ENCODE results near the gene SEPTIN14. TPM values are rescaled to one million over a fixed set of nuclear protein-coding genes. Genes with fewer than 3 reads are reported as not detected.

Gene SEPTIN14
- total RNA-seq, 4 donors from 2014 or later: not detected

GRCh38 chr7:55784151-55784550 lies 78.4 kb downstream of the SEPTIN14 start:
- Histone ChIP-seq H3K36me3 (no peaks in the 10 kb centered on the region), H3K27me3 (no peaks in the 10 kb centered on the region), H3K4me1 (no peaks in the 10 kb centered on the region), H3K9me3 (no peaks in the 10 kb centered on the region), H3K27ac (no peak overlapping the region), H3K4me3 (no peak overlapping the region)
- TF ChIP-seq POLR2A (IDR thresholded peaks at IDR 0.05) (no peak), EP300 (IDR thresholded peaks at IDR 0.05) (no peak), CTCF (IDR thresholded peaks at IDR 0.05) (no peak)
- 74 to 77% methylated on average over 4 of the region's 4 CpGs for WGBS, 2 donors
- DNase-seq (ENCODE audit: low spot score in 2 of 2): no peak

GRCh38 chr7:55778631-55779030 lies 83.9 kb downstream of the SEPTIN14 start:
- TF ChIP-seq EP300 (IDR thresholded peaks at IDR 0.05) (no peak), CTCF (IDR thresholded peaks at IDR 0.05) (no peak), POLR2A (IDR thresholded peaks at IDR 0.05) (no peak)
- H3K4me1 ChIP-seq: no peaks in the 10 kb centered on the region
- H3K27ac ChIP-seq: no peak overlapping the region
- no peaks in the 10 kb centered on the region for H3K36me3 ChIP-seq
- peaks cover 0 to 4% (median 0%) of the 10 kb centered on the region in 4 donors for H3K9me3 ChIP-seq
- H3K4me3 ChIP-seq: no peak overlapping the region
- WGBS, 2 donors: 25 to 40% methylated on average over 2 of the region's 2 CpGs
- H3K27me3 ChIP-seq: no peaks in the 10 kb centered on the region
- no peak for DNase-seq (ENCODE audit: low spot score in 2 of 2)

GRCh38 chr7:55776196-55776595 lies 86.4 kb downstream of the SEPTIN14 start:
- H3K27me3 ChIP-seq: no peaks in the 10 kb centered on the region
- peaks cover 0 to 7% (median 0%) of the 10 kb centered on the region in 4 donors for H3K9me3 ChIP-seq
- no peak overlapping the region for H3K27ac ChIP-seq
- H3K36me3 ChIP-seq: no peaks in the 10 kb centered on the region
- DNase-seq (ENCODE audit: low spot score in 2 of 2): no peak
- H3K4me1 ChIP-seq: no peaks in the 10 kb centered on the region
- WGBS, 2 donors: 93% methylated on average over 8 of the region's 8 CpGs
- TF ChIP-seq EP300 (IDR thresholded peaks at IDR 0.05): no peak
- TF ChIP-seq CTCF (IDR thresholded peaks at IDR 0.05): no peak
- TF ChIP-seq POLR2A (IDR thresholded peaks at IDR 0.05): no peak
- no peak overlapping the region for H3K4me3 ChIP-seq

- no peak overlapping the region for H3K4me3 ChIP-seq
- peak overlapping the region in 1 of 4 donors; percentile 2 for H3K27ac ChIP-seq
- H3K9me3 ChIP-seq: peaks cover 0 to 7% (median 0%) of the 10 kb centered on the region in 4 donors
- no peak for TF ChIP-seq POLR2A (IDR thresholded peaks at IDR 0.05)
- TF ChIP-seq CTCF (IDR thresholded peaks at IDR 0.05): no peak
- TF ChIP-seq EP300 (IDR thresholded peaks at IDR 0.05): no peak
- no peaks in the 10 kb centered on the region for H3K4me1 ChIP-seq
- no peaks in the 10 kb centered on the region for H3K36me3 ChIP-seq
- WGBS, 2 donors: 51 to 58% methylated on average over 11 of the region's 11 CpGs
- H3K27me3 ChIP-seq: no peaks in the 10 kb centered on the region
- no peak for DNase-seq (ENCODE audit: low spot score in 2 of 2)
Observed at GRCh38 chr7:55775051-55775420, 87.5 kb downstream of the SEPTIN14 start.

- Histone ChIP-seq H3K36me3 (no peaks in the 10 kb centered on the region), H3K27me3 (no peaks in the 10 kb centered on the region), H3K27ac (peak overlapping the region in 1 of 4 donors; percentile 2), H3K4me3 (no peak overlapping the region), H3K9me3 (peaks cover 0 to 7% (median 0%) of the 10 kb centered on the region in 4 donors), H3K4me1 (no peaks in the 10 kb centered on the region)
- no peak for DNase-seq (ENCODE audit: low spot score in 2 of 2)
- TF ChIP-seq POLR2A (IDR thresholded peaks at IDR 0.05): no peak
- 43 to 45% methylated on average over 14 of the region's 14 CpGs for WGBS, 2 donors
Observed at GRCh38 chr7:55774327-55775050, 88.1 kb downstream of the SEPTIN14 start.

Measured in tibial nerve (tissue), 4 donors.